ENCODE results near the gene ZBED1.
"Not testable (repeated sequence)": the region's sequence is repeated elsewhere in the genome, so short reads cannot be mapped to it uniquely, and the experiment has no call there.

ZBED1 gene

GRCh38 chrX:2500803-2501558 is at the start of gene ZBED1, which contains the start of gene DHRSX:
Gene ZBED1, minus strand, starts transcription at chrX:2500976. Its CDS starts 10,257 bp downstream, at chrX:2490719.
Gene DHRSX, minus strand, starts transcription at chrX:2500976. Its CDS starts 51 bp downstream, at chrX:2500925.
- peak; percentile 47 for DNase-seq (ENCODE audit: low read depth)

GRCh38 chrX:2549876-2550275 is 49.1 kb upstream of the ZBED1 start:
- no peak for DNase-seq (ENCODE audit: low read depth)

- DNase-seq (ENCODE audit: low read depth) = no peak
Observed at GRCh38 chrX:2548711-2549423, 48.1 kb upstream of the ZBED1 start.

GRCh38 chrX:2547736-2548135 is 47.0 kb upstream of the ZBED1 start:
- peak; percentile 29 for DNase-seq (ENCODE audit: low read depth)

GRCh38 chrX:2546496-2546895 is 45.7 kb upstream of the ZBED1 start:
- no peak for DNase-seq (ENCODE audit: low read depth)

- no peak for DNase-seq (ENCODE audit: low read depth)
Observed at GRCh38 chrX:2545144-2545543, 44.4 kb upstream of the ZBED1 start.

GRCh38 chrX:2542826-2543521 is 42.2 kb upstream of the ZBED1 start:
- DNase-seq (ENCODE audit: low read depth) = no peak

- DNase-seq (ENCODE audit: low read depth) = no peak
Observed at GRCh38 chrX:2541603-2542002, 40.8 kb upstream of the ZBED1 start.

- no peak for DNase-seq (ENCODE audit: low read depth)
Observed at GRCh38 chrX:2540426-2540947, 39.7 kb upstream of the ZBED1 start.

- no peak for DNase-seq (ENCODE audit: low read depth)
Observed at GRCh38 chrX:2539586-2539985, 38.8 kb upstream of the ZBED1 start.

- no peak for DNase-seq (ENCODE audit: low read depth)
Observed at GRCh38 chrX:2538031-2538757, 37.4 kb upstream of the ZBED1 start.

- no peak for DNase-seq (ENCODE audit: low read depth)
Observed at GRCh38 chrX:2536974-2537373, 36.2 kb upstream of the ZBED1 start.

- DNase-seq (ENCODE audit: low read depth) = no peak
Observed at GRCh38 chrX:2536141-2536540, 35.4 kb upstream of the ZBED1 start.

- DNase-seq (ENCODE audit: low read depth) = not testable (repeated sequence)
Observed at GRCh38 chrX:2534261-2535021, 33.7 kb upstream of the ZBED1 start.

GRCh38 chrX:2533424-2533823 is 32.6 kb upstream of the ZBED1 start:
- DNase-seq (ENCODE audit: low read depth) = no peak

- DNase-seq (ENCODE audit: low read depth) = no peak
Observed at GRCh38 chrX:2526390-2526789, 25.6 kb upstream of the ZBED1 start.

- DNase-seq (ENCODE audit: low read depth) = no peak
Observed at GRCh38 chrX:2523911-2524310, 23.1 kb upstream of the ZBED1 start.

- no peak for DNase-seq (ENCODE audit: low read depth)
Observed at GRCh38 chrX:2521927-2522386, 21.2 kb upstream of the ZBED1 start.

- DNase-seq (ENCODE audit: low read depth) = no peak
Observed at GRCh38 chrX:2521092-2521926, 20.5 kb upstream of the ZBED1 start.

GRCh38 chrX:2520539-2520938 is 19.8 kb upstream of the ZBED1 start:
- no peak for DNase-seq (ENCODE audit: low read depth)
